Left ventricle myocardium inferior (tissue), 1 donor: ENCODE data around the gene PBX3. TPM values are rescaled to one million over a fixed set of nuclear protein-coding genes. Genes with fewer than 3 reads are reported as not detected.

Source experiments
- DNase-seq: peaks from one replicate; pipeline ENCODE4 v3.0.0-alpha.2; 2020
- H3K27ac ChIP-seq: fragments of 200-600 bp; replicated peaks from 2 replicates; pipeline ENCODE4 v1.8.0; 2021
- H3K27me3 ChIP-seq: fragments of 200-600 bp; 2 replicates; pipeline ENCODE4 v1.8.0; 2021; ENCODE audit warnings: low read depth
- H3K36me3 ChIP-seq: fragments of 200-600 bp; 2 replicates; pipeline ENCODE4 v1.8.0; 2021
- H3K4me1 ChIP-seq: fragments of 200-600 bp; 2 replicates; pipeline ENCODE4 v1.8.0; 2021
- H3K4me3 ChIP-seq: fragments of 200-600 bp; 2 replicates; pipeline ENCODE4 v1.8.0; 2021; ENCODE audit warnings: mild to moderate bottlenecking, moderate library complexity
- H3K9me3 ChIP-seq: fragments of 200-600 bp; replicated peaks from 2 replicates; pipeline ENCODE4 v1.8.0; 2021
- intact Hi-C: fragments of 100-400 bp; cut with micrococcal nuclease; formaldehyde crosslinking; loops from one replicate; pipeline ENCODE4 v1.11.0; 2022
- total RNA-seq: library from RNA; stranded (reverse); fragmentation: NEBNext Ultra II Directional; extraction: Animal tissue kit (Norgen Biotek cat#: 25700); gene quantifications from one replicate; pipeline ENCODE4 v1.2.1, GENCODE V29; 2021
- TF ChIP-seq, protein P1 (sequence below): fragments of 200-600 bp; IDR thresholded peaks from 2 replicates; pipeline ENCODE4 v1.8.0; 2021; ENCODE audit warnings: antibody characterized with exemption, mild to moderate bottlenecking, borderline replicate concordance
- donor health status: DM: no; HTN: yes; CAD: no; lungs with severe emphysema.

The PBX3 gene
- total RNA-seq, 1 donor from 2014 or later, result 44.2 TPM

DNA sequence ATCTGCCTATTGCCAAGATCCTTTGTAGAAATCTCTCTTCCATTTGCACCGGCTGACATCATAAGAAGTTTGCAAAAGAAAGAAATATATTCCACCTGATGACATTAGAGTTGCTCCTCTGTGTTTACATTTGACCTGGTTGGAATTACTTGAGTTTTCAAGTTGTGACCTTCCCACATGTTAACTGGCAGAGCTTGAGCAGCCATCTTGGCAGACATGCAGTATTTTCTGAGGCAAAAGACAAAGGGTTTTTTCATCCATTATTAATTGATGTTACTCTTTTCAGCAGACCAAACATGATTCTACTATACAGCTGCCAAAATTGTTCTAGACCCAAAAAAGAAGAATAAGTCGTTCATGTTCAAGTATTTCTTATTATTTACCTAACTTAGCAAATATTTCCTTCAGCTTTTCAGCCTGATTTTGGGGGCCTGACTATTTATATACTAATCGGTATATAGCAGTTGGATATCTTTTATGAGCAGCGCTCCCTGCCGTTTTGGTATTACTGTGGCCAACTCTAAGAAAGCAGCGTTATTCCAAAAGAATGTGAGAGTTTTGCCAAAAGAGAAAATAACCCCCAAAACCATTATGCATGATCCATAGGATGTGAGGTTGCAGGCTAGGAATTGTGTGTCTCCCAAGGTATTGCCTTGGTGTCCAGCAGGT is 212.9 kb downstream of the PBX3 start:
- Histone ChIP-seq H3K4me3 (no peak overlapping the region), H3K9me3 (no peaks in the 10 kb centered on the region), H3K27me3 (no peaks in the 10 kb centered on the region), H3K36me3 (peaks cover 39% of the 10 kb centered on the region), H3K4me1 (no peaks in the 10 kb centered on the region), H3K27ac (no peak overlapping the region)
- intact Hi-C loops, result no loop called here
- TF ChIP-seq, protein P1, sequence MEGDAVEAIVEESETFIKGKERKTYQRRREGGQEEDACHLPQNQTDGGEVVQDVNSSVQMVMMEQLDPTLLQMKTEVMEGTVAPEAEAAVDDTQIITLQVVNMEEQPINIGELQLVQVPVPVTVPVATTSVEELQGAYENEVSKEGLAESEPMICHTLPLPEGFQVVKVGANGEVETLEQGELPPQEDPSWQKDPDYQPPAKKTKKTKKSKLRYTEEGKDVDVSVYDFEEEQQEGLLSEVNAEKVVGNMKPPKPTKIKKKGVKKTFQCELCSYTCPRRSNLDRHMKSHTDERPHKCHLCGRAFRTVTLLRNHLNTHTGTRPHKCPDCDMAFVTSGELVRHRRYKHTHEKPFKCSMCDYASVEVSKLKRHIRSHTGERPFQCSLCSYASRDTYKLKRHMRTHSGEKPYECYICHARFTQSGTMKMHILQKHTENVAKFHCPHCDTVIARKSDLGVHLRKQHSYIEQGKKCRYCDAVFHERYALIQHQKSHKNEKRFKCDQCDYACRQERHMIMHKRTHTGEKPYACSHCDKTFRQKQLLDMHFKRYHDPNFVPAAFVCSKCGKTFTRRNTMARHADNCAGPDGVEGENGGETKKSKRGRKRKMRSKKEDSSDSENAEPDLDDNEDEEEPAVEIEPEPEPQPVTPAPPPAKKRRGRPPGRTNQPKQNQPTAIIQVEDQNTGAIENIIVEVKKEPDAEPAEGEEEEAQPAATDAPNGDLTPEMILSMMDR, result no peak
- no peak for DNase-seq

DNA sequence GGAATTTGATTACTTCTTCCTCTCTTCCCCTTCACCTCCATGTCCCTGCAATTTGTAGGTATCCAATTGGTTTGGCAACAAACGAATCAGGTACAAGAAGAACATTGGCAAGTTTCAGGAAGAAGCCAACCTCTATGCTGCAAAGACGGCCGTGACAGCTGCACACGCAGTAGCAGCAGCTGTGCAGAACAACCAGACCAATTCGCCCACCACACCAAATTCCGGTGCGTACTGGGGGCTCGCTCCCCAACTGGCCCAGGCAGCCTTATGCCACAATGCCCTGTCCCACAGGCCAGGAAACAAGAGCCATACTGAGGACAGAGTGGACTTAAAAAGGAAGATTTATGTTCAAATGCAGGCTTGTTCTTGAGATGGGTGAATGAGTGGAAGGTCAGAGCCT is 213.5 kb downstream of the PBX3 start:
- TF ChIP-seq, protein P1, result no peak
- intact Hi-C loops, result no loop called here
- no peak overlapping the region for H3K27ac ChIP-seq
- no peak overlapping the region for H3K4me3 ChIP-seq
- no peak for DNase-seq
- no peaks in the 10 kb centered on the region for H3K9me3 ChIP-seq
- H3K27me3 ChIP-seq, result no peaks in the 10 kb centered on the region
- no peaks in the 10 kb centered on the region for H3K4me1 ChIP-seq
- H3K36me3 ChIP-seq, result peaks cover 42% of the 10 kb centered on the region

DNA sequence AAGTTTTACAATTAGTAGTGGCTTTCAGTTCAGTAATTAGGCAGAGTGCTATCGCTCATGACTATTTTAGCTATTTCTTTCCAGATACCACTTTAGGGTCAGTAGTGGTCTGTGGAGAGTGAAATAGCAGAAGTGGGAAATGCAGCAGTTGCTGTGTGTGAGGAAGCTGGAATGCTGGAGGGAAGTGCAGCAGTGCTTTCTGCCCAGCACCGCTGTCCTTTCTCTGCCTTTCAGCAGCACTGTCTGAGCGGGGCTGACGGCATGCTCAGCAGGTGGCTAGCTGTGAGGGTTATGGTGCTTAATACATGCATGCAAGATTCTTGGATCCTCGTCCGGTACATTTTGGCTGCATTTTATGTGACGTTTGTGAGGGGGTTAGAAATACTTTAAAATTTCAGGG is 213.9 kb downstream of the PBX3 start:
- H3K36me3 ChIP-seq, result peaks cover 46% of the 10 kb centered on the region
- no peaks in the 10 kb centered on the region for H3K4me1 ChIP-seq
- TF ChIP-seq, protein P1, result no peak
- H3K27ac ChIP-seq, result no peak overlapping the region
- H3K4me3 ChIP-seq, result no peak overlapping the region
- intact Hi-C loops, result no loop called here
- no peaks in the 10 kb centered on the region for H3K27me3 ChIP-seq
- no peaks in the 10 kb centered on the region for H3K9me3 ChIP-seq
- DNase-seq, result no peak

DNA sequence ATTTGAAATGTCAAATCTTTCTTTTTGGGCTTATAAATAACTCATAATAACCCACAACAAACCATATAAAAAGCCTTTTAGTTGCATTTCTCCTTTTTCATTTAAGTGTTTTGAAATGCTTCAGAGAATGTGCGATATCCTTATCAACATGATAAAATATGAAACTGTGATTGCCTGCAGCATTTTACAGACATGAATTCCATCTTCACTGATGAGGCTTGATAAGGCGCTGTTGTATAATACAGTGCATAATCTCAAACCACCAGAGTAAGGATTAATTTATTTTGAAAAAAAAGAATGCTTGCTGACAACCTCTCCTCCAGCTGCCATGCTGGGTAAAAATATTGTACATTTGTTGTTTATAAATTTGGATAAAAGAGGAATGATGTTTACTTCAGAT is 216.8 kb downstream of the PBX3 start:
- H3K27ac ChIP-seq, result no peak overlapping the region
- no peaks in the 10 kb centered on the region for H3K4me1 ChIP-seq
- intact Hi-C loops, result no loop called here
- no peaks in the 10 kb centered on the region for H3K9me3 ChIP-seq
- peaks cover 48% of the 10 kb centered on the region for H3K36me3 ChIP-seq
- no peak overlapping the region for H3K4me3 ChIP-seq
- no peak for DNase-seq
- H3K27me3 ChIP-seq, result no peaks in the 10 kb centered on the region
- TF ChIP-seq, protein P1, result no peak

DNA sequence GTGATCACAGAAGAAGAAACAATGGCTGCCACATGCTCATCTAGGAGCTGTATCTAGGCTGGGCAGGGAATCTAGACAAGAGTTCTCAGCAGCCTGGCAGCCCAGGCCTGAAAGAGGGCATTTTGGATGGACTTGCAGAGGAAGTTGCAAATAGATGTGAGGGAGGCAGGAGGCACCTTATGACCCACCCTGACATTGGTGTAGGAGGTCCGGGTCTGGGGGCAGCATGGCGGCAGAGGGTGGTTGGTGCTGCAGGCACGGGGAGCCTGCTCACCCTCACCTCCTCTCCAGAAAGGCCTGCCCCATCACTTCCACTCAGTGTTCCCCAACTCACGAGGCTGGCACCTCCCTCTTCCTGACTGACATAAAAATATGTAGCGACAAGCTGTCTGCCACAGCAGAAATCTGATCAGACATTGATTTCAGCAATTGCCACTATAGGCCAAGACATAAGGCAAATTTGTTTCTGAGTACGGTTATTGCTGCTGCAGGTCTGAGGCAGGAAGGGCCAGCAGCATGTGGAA is 217.6 kb downstream of the PBX3 start:
- H3K36me3 ChIP-seq, result peaks cover 48% of the 10 kb centered on the region
- H3K4me3 ChIP-seq, result no peak overlapping the region
- TF ChIP-seq, protein P1, result no peak
- no peak for DNase-seq
- H3K4me1 ChIP-seq, result no peaks in the 10 kb centered on the region
- H3K9me3 ChIP-seq, result no peaks in the 10 kb centered on the region
- intact Hi-C loops, result no loop called here
- H3K27me3 ChIP-seq, result no peaks in the 10 kb centered on the region
- no peak overlapping the region for H3K27ac ChIP-seq
